ENCODE results near the gene TMSB4X. TPM values are rescaled to one million over a fixed set of nuclear protein-coding genes. Genes with fewer than 3 reads are reported as not detected.
"Not testable (repeated sequence)": the region's sequence is repeated elsewhere in the genome, so short reads cannot be mapped to it uniquely, and the experiment has no call there.

Gene TMSB4X
- total RNA-seq, 1 donor, result 5,748 TPM

DNA sequence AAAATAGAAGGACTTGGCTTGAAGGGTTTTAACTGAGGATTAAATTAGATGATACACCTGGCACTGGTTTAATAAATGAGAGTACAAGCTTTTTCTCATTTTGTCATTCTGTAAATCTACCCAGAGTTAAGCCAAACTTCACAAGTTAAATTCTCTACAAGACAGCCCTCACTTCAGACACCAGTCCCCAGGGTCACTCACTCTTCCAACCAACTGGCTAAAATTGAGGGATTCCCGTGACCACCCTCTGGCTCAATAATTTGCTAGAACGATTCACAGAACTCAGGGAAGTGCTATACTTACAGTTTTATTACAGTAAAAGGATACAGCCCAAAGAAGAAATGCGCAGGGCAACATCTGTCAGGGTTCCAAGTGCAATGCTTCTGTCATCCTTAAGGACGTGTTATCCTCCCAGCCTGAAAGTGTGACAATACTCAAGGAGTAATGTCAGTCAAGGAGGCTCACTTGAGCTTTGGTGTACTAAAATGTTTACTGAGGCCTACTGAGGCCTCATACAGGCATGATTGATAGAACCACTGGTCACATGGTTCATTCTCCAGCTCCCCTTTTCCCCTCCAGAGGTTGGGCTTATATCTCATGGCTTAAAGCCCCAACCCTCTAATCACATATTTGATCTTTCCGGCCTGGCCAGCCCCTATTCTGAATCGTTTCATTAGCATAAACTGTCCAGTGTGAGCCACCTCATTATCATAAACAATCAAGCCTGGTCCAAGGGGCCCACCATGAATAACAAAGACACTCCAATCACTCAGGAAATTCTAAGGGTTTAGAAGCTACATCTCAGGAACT is 9.6 kb upstream of the TMSB4X start:
- peaks cover 43% of the 10 kb centered on the region for H3K4me1 ChIP-seq (ENCODE audit: insufficient read depth, low read length)
- H3K9me3 ChIP-seq (ENCODE audit: low read depth, low read length), result no peaks in the 10 kb centered on the region
- H3K4me3 ChIP-seq (ENCODE audit: low read length), result no peak overlapping the region
- H3K27me3 ChIP-seq (ENCODE audit: insufficient read depth, low read length), result no peaks in the 10 kb centered on the region

DNA sequence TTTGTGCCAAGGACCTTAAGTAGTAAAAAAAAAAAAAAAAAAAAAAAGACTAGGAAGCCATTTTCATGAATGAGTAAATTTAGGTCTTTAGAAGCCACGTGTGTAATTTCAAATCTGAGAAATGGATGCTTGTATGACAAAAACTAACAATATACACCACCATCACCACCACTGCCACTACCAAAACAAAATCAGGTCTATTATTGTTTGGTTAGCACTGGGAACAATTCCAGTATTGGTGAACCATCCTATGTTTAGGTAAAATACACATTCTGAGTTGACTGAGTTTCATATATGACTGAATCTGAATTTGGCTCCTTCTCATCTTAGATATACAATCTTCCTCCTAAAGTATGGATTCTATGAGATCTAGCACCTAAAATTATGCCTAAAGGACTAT is 8.8 kb upstream of the TMSB4X start:
- Histone ChIP-seq H3K4me3 (ENCODE audit: low read length) (no peak overlapping the region), H3K27me3 (ENCODE audit: insufficient read depth, low read length) (no peaks in the 10 kb centered on the region), H3K4me1 (ENCODE audit: insufficient read depth, low read length) (peaks cover 47% of the 10 kb centered on the region), H3K9me3 (ENCODE audit: low read depth, low read length) (no peaks in the 10 kb centered on the region)

DNA sequence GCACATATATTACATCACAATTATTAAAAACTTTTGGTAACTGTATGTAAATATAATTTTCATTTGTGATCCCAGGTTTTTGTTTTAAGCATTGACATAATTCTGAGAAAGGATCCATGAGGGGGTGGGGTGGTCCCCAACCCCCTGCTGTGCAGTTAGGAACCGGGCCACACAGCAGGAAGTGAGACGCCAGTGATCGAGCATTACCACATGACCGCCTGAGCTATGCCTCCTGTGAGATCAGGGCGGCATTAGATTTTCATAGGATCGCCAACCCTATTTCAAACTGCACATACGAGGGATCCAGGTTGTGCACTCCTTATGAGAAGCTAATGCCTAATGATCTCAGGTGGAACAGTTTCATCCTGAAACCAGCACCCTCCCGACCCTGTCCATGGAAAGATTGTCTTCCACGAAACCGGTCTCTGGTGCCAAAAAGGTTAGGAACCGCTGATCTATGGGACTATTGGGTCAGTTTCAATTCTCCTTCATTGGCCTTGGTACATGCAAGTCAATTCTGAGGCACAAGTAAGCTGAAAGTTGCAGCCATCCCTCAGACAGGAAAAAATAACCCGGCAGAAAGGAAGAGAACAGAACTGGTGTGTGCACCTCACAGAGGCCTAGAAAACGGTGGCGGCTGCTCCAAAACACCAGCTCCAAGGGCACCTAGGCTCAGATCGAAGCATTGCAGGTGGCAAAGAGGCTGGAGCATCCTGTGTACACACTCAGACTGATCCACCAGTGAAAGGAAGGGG is 7.0 kb upstream of the TMSB4X start:
- no peak overlapping the region for H3K4me3 ChIP-seq (ENCODE audit: low read length)
- H3K27me3 ChIP-seq (ENCODE audit: insufficient read depth, low read length), result no peaks in the 10 kb centered on the region
- H3K4me1 ChIP-seq (ENCODE audit: insufficient read depth, low read length), result peaks cover 52% of the 10 kb centered on the region
- no peaks in the 10 kb centered on the region for H3K9me3 ChIP-seq (ENCODE audit: low read depth, low read length)

DNA sequence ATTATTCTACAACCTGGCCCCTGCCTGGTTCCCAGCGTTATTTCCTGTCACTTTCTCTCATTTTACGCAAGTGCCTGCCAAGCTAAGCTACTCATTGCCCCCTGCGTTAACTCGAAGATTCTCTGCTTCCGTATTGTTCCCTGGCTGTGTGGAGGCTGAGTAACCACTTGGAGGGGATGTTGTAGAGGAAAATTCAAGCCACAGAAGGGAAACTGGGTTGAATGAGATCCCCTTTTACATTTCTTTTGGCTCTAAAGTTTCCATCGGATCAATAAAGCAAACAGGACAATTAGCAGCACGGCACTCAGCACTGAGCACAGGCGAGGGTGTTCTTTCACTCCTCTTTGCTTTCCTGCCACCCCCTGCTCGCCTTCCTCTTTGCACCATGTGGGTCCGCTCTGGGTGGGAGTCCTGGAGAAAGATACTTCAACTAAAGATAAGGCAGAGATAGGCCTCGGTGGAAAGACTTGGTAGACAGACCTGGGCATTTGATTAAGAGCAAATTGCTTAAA is 4.2 kb upstream of the TMSB4X start:
- Histone ChIP-seq H3K27me3 (ENCODE audit: insufficient read depth, low read length) (no peaks in the 10 kb centered on the region), H3K4me1 (ENCODE audit: insufficient read depth, low read length) (peaks cover 57% of the 10 kb centered on the region), H3K9me3 (ENCODE audit: low read depth, low read length) (no peaks in the 10 kb centered on the region), H3K4me3 (ENCODE audit: low read length) (peak overlapping the region; percentile 42)

DNA sequence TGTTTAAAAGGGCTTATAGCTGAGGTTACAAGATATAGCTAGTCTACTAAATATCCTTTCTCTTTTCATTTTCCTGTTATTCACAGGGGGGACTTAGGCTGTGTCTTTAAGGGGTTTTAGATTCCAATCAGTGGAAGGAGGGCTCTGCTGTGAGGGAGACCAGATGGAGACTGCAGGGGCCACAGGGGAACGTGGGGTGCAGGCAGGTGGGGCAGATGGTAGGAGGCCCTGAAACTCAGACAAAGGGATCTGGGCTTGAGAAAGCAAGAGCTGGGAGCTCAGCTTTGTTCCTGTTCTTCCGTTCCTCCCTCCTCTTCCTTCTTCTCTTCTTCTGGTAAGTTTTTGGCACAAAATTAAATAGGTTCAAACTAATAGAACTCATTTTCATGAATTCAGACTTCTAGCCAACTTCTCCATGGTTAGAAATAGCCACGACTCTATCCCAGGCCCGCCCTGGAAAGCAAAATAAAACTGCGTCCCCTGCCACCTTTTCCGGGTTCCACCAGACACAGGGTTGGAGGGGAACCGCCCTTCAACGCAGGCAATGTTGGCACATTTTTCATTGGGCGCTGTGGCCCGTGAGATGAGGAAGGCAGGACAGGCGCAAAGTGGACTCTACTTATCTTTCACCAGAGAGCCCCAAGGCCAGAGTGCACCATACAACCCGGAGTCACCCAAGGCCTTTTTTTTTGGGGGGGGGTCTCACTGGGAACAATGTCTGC is 3.5 kb upstream of the TMSB4X start:
- no peaks in the 10 kb centered on the region for H3K9me3 ChIP-seq (ENCODE audit: low read depth, low read length)
- H3K4me3 ChIP-seq (ENCODE audit: low read length), result peak overlapping the region; percentile 42
- peaks cover 57% of the 10 kb centered on the region for H3K4me1 ChIP-seq (ENCODE audit: insufficient read depth, low read length)
- H3K27me3 ChIP-seq (ENCODE audit: insufficient read depth, low read length), result no peaks in the 10 kb centered on the region

DNA sequence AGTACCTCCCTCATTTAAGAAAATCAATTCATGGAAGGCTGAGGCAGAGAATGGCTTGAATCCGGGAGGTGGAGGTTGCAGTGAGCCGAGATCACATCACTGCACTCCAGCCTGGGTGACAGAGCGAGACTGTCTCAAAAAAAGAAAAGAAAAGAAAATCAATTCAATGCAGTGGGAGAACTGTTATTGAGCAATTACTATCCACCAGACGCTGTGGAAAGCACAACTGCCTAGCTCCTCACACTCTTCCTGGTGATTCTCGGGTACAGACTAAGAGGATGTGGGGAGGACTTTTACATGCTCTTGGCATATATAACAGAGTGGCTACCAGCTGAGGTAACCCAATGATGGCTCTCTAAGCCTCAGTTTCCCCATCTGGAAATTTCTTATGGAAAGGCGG is 2.7 kb upstream of the TMSB4X start:
- Histone ChIP-seq H3K27me3 (ENCODE audit: insufficient read depth, low read length) (no peaks in the 10 kb centered on the region), H3K9me3 (ENCODE audit: low read depth, low read length) (no peaks in the 10 kb centered on the region), H3K4me3 (ENCODE audit: low read length) (peak overlapping the region; percentile 42), H3K4me1 (ENCODE audit: insufficient read depth, low read length) (peaks cover 57% of the 10 kb centered on the region)

DNA sequence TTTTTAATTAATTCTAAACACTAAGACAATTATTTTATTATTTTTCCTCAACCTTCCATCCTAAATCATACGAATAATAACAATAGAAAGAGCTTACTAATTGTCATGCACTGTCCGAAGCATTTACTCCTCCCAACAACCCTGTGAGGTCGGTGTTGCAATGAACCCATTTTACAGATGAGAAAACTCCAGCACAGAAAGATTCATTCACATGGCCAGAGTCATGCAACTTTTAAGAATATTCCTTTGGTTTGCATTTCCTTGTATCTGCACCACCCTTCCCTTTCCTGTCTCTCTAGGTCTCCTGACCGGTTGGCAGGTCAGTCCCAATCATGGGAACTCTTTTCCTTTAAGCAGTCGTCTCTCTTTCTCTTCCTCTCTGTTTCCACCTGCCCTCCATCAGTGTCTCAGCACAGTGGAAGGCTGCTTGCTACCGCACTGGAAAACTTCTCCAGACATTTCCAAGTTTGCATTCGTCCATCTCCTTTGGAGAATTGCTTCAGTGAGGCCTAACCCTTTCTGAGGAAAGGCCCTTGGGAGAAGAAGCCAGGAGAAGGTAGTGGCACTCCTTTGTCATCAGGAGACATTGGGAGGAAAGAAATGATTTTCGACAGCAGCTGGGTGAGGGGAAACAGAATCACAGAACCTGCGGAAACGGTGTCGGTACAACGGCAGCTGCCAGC is 1.9 kb upstream of the TMSB4X start:
- no peaks in the 10 kb centered on the region for H3K27me3 ChIP-seq (ENCODE audit: insufficient read depth, low read length)
- peak overlapping the region; percentile 99 for H3K4me3 ChIP-seq (ENCODE audit: low read length)
- no peaks in the 10 kb centered on the region for H3K9me3 ChIP-seq (ENCODE audit: low read depth, low read length)
- H3K4me1 ChIP-seq (ENCODE audit: insufficient read depth, low read length), result peaks cover 52% of the 10 kb centered on the region

DNA sequence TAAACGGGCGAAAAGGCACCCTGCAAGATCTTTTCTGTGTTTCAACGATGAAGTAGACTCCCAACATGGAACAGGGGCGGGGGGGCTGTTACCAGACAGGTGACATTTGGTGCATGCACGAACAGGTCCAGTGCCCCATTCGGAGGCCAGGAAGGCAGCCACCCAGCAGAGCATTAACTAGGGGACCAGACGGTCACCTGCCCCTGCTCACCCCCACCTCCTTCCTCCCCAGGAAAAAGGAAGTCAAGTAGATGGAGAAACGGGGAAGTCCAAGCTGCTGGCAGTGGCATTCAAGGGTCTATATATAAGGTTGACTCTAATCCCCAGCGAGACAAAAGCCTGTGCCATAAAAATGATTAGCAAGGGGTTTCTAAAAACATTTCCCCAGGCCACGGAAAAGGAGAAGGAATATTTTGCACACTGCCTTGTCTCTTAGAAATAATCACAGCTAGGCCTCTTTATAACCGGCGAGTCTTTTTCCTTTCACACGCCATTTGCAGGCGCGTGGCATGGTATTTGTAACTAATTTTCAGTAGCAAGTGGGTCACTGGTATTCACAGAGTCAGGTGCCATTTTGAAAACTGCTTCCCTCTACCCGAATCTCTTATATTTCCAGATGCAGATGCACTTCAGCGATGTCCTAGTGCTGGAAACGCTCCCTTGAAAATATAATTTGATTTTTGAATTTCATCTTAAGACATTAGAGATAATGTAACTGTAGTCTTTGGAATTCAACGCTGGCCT is 1.2 kb upstream of the TMSB4X start:
- peaks cover 48% of the 10 kb centered on the region for H3K4me1 ChIP-seq (ENCODE audit: insufficient read depth, low read length)

DNA sequence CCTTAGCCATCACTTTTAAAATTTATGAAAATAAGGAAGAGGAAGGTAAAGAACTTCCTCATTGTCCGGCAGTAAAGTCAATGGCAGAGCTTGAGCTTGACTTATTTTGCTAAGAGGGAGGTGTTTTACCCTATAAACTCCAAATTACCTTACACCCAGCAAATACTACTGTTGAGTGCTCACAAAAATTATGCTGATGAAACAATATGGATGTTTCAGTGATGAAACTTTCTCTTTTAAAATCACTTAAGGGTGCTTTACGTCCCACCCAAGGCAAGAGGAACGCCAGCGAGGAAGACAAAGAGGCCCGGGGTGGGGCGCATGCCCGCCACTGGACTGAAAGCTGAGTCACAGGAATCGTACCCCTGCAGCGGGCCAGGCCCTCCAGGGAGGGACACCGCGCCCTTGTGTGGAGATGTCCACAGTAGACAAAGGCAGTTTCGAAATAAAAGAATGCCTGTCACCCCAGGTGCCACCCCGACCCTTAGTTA is 560 bp upstream of the TMSB4X start:
- Histone ChIP-seq H3K9me3 (ENCODE audit: low read depth, low read length) (no peaks in the 10 kb centered on the region), H3K4me1 (ENCODE audit: insufficient read depth, low read length) (peaks cover 48% of the 10 kb centered on the region), H3K27me3 (ENCODE audit: insufficient read depth, low read length) (no peaks in the 10 kb centered on the region), H3K4me3 (ENCODE audit: low read length) (peak overlapping the region; percentile 99)

More for the DNA sequence above, 1.2 kb upstream of the TMSB4X start:
- Histone ChIP-seq H3K4me3 (ENCODE audit: low read length) (peak overlapping the region; percentile 99), H3K27me3 (ENCODE audit: insufficient read depth, low read length) (no peaks in the 10 kb centered on the region), H3K9me3 (ENCODE audit: low read depth, low read length) (no peaks in the 10 kb centered on the region)

DNA sequence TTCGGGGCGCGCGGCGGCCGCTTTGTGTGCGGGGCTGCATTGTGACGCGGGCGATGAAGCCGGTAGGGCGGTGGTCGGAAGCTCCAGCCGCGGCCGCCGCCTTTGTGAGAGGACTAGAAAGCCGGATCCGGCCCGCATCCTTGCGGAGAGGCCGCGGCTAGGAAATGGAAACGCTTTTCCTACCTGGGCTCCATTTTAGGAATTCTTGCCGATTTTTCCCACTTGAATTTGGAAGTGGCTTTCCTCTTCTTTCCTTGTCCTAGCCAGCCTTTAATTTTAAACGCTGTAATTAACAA is 708 bp downstream of the TMSB4X start:
- peaks cover 48% of the 10 kb centered on the region for H3K4me1 ChIP-seq (ENCODE audit: insufficient read depth, low read length)
- no peaks in the 10 kb centered on the region for H3K27me3 ChIP-seq (ENCODE audit: insufficient read depth, low read length)
- peak overlapping the region; percentile 99 for H3K4me3 ChIP-seq (ENCODE audit: low read length)
- H3K9me3 ChIP-seq (ENCODE audit: low read depth, low read length), result no peaks in the 10 kb centered on the region

DNA sequence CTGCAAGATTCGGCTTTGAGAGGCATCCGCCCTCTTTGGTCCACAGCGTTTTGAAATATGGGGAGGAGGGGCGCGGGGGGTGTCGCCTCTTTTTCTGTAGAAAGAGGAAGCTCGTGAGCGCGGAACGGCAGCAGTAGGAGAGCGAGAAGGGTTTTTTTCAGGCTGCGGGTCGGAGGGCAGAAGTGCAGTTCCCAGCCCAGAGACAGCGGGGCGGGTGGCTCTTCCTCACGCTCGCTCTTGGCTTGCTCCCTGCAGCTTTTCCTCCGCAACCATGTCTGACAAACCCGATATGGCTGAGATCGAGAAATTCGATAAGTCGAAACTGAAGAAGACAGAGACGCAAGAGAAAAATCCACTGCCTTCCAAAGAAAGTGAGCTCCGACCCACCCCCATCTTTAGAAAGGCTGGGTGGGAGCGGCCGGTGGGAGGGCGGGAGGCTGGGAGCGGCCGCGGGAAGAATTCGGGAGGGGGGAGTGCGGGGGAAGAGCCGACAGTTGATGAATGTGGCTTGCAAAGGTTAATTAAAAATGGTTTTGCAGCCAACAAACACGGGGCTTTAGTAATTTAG is 1.2 kb downstream of the TMSB4X start:
- Histone ChIP-seq H3K4me1 (ENCODE audit: insufficient read depth, low read length) (peaks cover 48% of the 10 kb centered on the region), H3K9me3 (ENCODE audit: low read depth, low read length) (no peaks in the 10 kb centered on the region), H3K27me3 (ENCODE audit: insufficient read depth, low read length) (no peaks in the 10 kb centered on the region), H3K4me3 (ENCODE audit: low read length) (peak overlapping the region; percentile 99)

DNA sequence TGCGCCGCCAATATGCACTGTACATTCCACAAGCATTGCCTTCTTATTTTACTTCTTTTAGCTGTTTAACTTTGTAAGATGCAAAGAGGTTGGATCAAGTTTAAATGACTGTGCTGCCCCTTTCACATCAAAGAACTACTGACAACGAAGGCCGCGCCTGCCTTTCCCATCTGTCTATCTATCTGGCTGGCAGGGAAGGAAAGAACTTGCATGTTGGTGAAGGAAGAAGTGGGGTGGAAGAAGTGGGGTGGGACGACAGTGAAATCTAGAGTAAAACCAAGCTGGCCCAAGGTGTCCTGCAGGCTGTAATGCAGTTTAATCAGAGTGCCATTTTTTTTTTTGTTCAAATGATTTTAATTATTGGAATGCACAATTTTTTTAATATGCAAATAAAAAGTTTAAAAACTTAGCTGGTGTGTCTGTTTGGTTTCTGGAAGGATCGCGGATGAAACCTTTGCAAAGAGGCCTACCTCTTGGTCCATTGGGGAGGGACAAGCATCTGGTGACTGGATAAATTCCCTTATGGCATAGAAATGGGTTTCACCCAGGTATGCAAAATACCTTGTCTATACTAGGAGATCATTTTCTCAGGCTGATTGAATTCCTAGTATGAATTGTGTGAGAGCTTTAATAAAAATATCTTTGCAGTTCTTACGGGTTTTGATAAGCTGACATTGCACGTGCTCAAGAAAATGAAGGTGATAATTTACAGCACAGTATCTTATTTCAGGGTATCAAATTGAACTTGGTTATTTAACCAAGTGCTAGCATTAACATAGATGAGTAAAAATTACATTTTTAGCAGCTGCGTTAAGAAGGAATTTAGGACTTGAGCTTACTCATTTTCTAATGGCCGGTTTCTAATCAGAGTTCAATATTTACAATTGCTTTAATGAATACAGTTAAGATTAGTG is 2.2 kb downstream of the TMSB4X start:
- H3K27me3 ChIP-seq (ENCODE audit: insufficient read depth, low read length); H3K9me3 ChIP-seq (ENCODE audit: low read depth, low read length): not testable (repeated sequence)
- Histone ChIP-seq H3K4me1 (ENCODE audit: insufficient read depth, low read length) (peaks cover 48% of the 10 kb centered on the region), H3K4me3 (ENCODE audit: low read length) (peak overlapping the region; percentile 99)

DNA sequence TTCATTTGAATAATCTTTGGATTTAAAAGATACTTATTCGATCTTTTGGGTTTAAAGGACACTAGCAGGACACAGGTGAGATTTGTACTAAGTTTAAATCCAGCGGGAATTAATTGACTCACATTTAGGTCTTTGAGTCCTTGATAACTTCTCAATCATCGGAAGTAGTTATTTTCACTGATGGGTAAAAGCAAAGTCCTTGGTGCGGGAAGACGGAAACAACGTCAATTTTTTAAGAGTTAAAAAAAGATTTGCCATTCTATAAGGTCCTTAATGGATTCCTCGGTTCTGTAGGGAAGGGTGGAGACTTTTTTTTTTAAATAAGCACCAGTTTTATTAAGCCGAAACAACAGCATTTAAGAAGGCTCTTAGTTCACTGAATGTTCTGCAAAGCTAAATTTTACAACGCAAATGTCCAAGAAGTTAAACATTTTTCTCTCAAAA is 2.9 kb downstream of the TMSB4X start:
- Histone ChIP-seq H3K4me3 (ENCODE audit: low read length) (peak overlapping the region; percentile 99), H3K27me3 (ENCODE audit: insufficient read depth, low read length) (no peaks in the 10 kb centered on the region), H3K4me1 (ENCODE audit: insufficient read depth, low read length) (peaks cover 50% of the 10 kb centered on the region), H3K9me3 (ENCODE audit: low read depth, low read length) (no peaks in the 10 kb centered on the region)
